Chondrocyte (in vitro differentiated cells): ENCODE data around the gene AHRR. TPM values are rescaled to one million over a fixed set of nuclear protein-coding genes. Genes with fewer than 3 reads are reported as not detected.
A peak's percentile ranks its signal among the peaks of the same experiment; 100 is the strongest.

Source experiments
- DNase-seq: peaks from one replicate; pipeline ENCODE4 v3.0.0; 2021; ENCODE audit warnings: mixed read lengths, low spot score
- H3K27ac Mint-ChIP-seq: one replicate; pipeline ENCODE4 v1.8.0; 2021; ENCODE audit warnings: mild to moderate bottlenecking, moderate library complexity, mixed read lengths; ENCODE audit not compliant: unreplicated experiment
- H3K27me3 Mint-ChIP-seq: 2 replicates; pipeline ENCODE4 v1.8.0; 2021; ENCODE audit warnings: low read depth, mixed read lengths
- H3K36me3 Mint-ChIP-seq: 2 replicates; pipeline ENCODE4 v1.8.0; 2021; ENCODE audit warnings: low read depth, mixed read lengths
- H3K4me1 Mint-ChIP-seq: 2 replicates; pipeline ENCODE4 v1.8.0; 2021; ENCODE audit warnings: low read depth, mild to moderate bottlenecking, mixed read lengths
- H3K4me3 Mint-ChIP-seq: one replicate; pipeline ENCODE4 v1.8.0; 2021; ENCODE audit warnings: mild to moderate bottlenecking, moderate library complexity, mixed read lengths; ENCODE audit not compliant: unreplicated experiment
- H3K9me3 Mint-ChIP-seq: 2 replicates; pipeline ENCODE4 v1.8.0; 2021; ENCODE audit warnings: low read depth, mixed read lengths
- CTCF ChIP-seq: fragments of 200-600 bp; sonication (generic); IDR thresholded peaks from 2 replicates; pipeline ENCODE4 v1.5.0; 2021; ENCODE audit warnings: antibody characterized with exemption, mild to moderate bottlenecking, moderate library complexity
- total RNA-seq: library from RNA; stranded (reverse); gene quantifications from 3 replicates; pipeline ENCODE4 v1.2.1, GENCODE V29; 2021

AHRR gene
- total RNA-seq, 1 donor from 2014 or later: 17.3 TPM

GRCh38 chr5:322942-323879, 1.7 kb downstream of the AHRR start:
- no peaks in the 10 kb centered on the region for H3K27me3 Mint-ChIP-seq
- no peak for TF ChIP-seq CTCF

GRCh38 chr5:324736-325612, 3.5 kb downstream of the AHRR start:
- H3K36me3 Mint-ChIP-seq: peaks cover 2% of the 10 kb centered on the region
- H3K27ac Mint-ChIP-seq: no peak overlapping the region
- DNase-seq: peak; percentile 85
- no peaks in the 10 kb centered on the region for H3K9me3 Mint-ChIP-seq
- no peak overlapping the region for H3K4me3 Mint-ChIP-seq
- peaks cover 19% of the 10 kb centered on the region for H3K4me1 Mint-ChIP-seq
- TF ChIP-seq CTCF: no peak
- H3K27me3 Mint-ChIP-seq: no peaks in the 10 kb centered on the region

More at GRCh38 chr5:322942-323879, 1.7 kb downstream of the AHRR start:
- peaks cover 2% of the 10 kb centered on the region for H3K36me3 Mint-ChIP-seq
- H3K4me3 Mint-ChIP-seq: peak overlapping the region; percentile 56
- H3K4me1 Mint-ChIP-seq: peaks cover 14% of the 10 kb centered on the region
- no peaks in the 10 kb centered on the region for H3K9me3 Mint-ChIP-seq
- DNase-seq: peak; percentile 89
- no peak overlapping the region for H3K27ac Mint-ChIP-seq

GRCh38 chr5:326109-326508, 4.6 kb downstream of the AHRR start:
- Mint-ChIP-seq H3K27me3 (no peaks in the 10 kb centered on the region), H3K9me3 (no peaks in the 10 kb centered on the region), H3K36me3 (peaks cover 2% of the 10 kb centered on the region), H3K27ac (no peak overlapping the region), H3K4me3 (no peak overlapping the region), H3K4me1 (peaks cover 13% of the 10 kb centered on the region)
- DNase-seq: no peak
- TF ChIP-seq CTCF: no peak

GRCh38 chr5:329121-329735, 7.7 kb downstream of the AHRR start:
- DNase-seq: no peak

More at GRCh38 chr5:329121-329735, 7.7 kb downstream of the AHRR start:
- no peak overlapping the region for H3K4me3 Mint-ChIP-seq
- peaks cover 2% of the 10 kb centered on the region for H3K36me3 Mint-ChIP-seq
- H3K27me3 Mint-ChIP-seq: no peaks in the 10 kb centered on the region
- peak overlapping the region; percentile 6 for H3K27ac Mint-ChIP-seq
- TF ChIP-seq CTCF: no peak
- peaks cover 10% of the 10 kb centered on the region for H3K4me1 Mint-ChIP-seq
- no peaks in the 10 kb centered on the region for H3K9me3 Mint-ChIP-seq
